Tibial nerve (tissue), 4 donors: ENCODE measurements around the gene UBASH3B. TPM values are rescaled to one million over a fixed set of nuclear protein-coding genes. Genes with fewer than 3 reads are reported as not detected.

Source experiments
- DNase-seq, 2 donors: peaks; one replicate each; pipeline ENCODE4 v3.0.0-alpha.2; 2019; ENCODE audit warnings: low spot score in 2 of 2
- H3K27ac ChIP-seq, 4 donors: fragments of 200-600 bp; sonication (generic) in 3 of 4; one replicate each; pipeline ENCODE4 v1.5.1; 2017 to 2019; ENCODE audit warnings: mild to moderate bottlenecking in 1 of 4
- H3K27me3 ChIP-seq, 2 donors: fragments of 200-600 bp; sonication (generic) in 1 of 2; one replicate each; pipeline versions ENCODE4 v1.5.1 to v1.6.0; 2017 to 2019
- H3K36me3 ChIP-seq, 3 donors: fragments of 200-600 bp; sonication (generic); one replicate each; pipeline ENCODE4 v1.5.1; 2018 to 2019
- H3K4me1 ChIP-seq, 4 donors: fragments of 200-600 bp; sonication (generic) in 3 of 4; one replicate each; pipeline ENCODE4 v1.5.1; 2017 to 2019
- H3K4me3 ChIP-seq, 4 donors: fragments of 200-600 bp; sonication (generic) in 3 of 4; one replicate each; pipeline ENCODE4 v1.5.1; 2017 to 2019; ENCODE audit warnings: mild to moderate bottlenecking in 1 of 4, moderate library complexity in 1 of 4
- H3K9me3 ChIP-seq, 4 donors: fragments of 200-600 bp; sonication (generic) in 3 of 4; one replicate each; pipeline ENCODE4 v1.5.1; 2017 to 2019
- EP300 ChIP-seq, 2 donors: sonication (generic); formaldehyde crosslinking; IDR thresholded peaks; one replicate each; pipeline ENCODE4 v1.6.1; 2017; ENCODE audit warnings: antibody characterized with exemption in 2 of 2, mild to moderate bottlenecking in 1 of 2
- POLR2A ChIP-seq, 2 donors: fragments of 450-650 bp; IDR thresholded peaks; one replicate each; pipeline ENCODE4 v1.6.1; 2017; ENCODE audit warnings: antibody characterized with exemption in 2 of 2, mild to moderate bottlenecking in 2 of 2, moderate library complexity in 2 of 2
- WGBS, 2 donors: methylation state at CpG; one replicate each; pipeline ENCODE4 v1.1.5; 2018; 5-methylcytosine and 5-hydroxymethylcytosine counted together
- total RNA-seq, 4 donors: library from RNA; depleted of rRNA; stranded (reverse); fragments of >200 nt; gene quantifications; one replicate each; pipeline ENCODE4 v1.1.0, GENCODE V29; 2016
- TF ChIP-seq, protein P1 (sequence below), 5 experiments: fragments of 200-600 bp in 3 of 5; fragments of 450-650 bp in 2 of 5; sonication (generic) in 3 of 5; IDR thresholded peaks; one replicate each; pipeline ENCODE4 v1.5.1; 2016 to 2019; ENCODE audit warnings: antibody characterized with exemption in 5 of 5, mild to moderate bottlenecking in 3 of 5, moderate library complexity in 2 of 5

UBASH3B gene
- total RNA-seq, 4 donors from 2014 or later = 0.66 to 5.1 (median 1.8) TPM

DNA sequence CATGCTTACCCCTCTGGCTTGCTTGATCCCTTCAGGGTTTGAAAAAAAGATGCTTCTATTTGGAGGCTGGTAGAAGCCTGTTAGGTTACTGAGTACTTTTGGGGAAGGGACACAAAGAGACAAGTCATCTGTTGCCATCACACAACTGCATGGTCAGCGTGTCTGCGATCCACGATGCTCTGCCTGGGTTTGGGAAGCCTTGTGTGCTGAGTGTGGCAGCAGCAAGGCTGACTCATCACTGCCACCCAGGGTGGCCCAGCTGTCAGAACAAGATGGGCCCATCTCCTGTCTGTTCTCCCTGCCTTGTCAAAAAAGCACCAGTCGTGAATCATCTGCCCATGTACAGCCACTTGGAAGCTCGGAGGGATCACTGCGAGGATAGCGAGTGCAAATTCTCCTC, 26.2 kb downstream of the UBASH3B start:
- Histone ChIP-seq H3K9me3 (no peaks in the 10 kb centered on the region), H3K27ac (no peak overlapping the region), H3K4me1 (no peaks in the 10 kb centered on the region), H3K36me3 (no peaks in the 10 kb centered on the region), H3K27me3 (no peaks in the 10 kb centered on the region), H3K4me3 (no peak overlapping the region)
- no peak for TF ChIP-seq EP300 (IDR thresholded peaks at IDR 0.05)
- no peak for TF ChIP-seq POLR2A (IDR thresholded peaks at IDR 0.05)
- TF ChIP-seq, protein P1, sequence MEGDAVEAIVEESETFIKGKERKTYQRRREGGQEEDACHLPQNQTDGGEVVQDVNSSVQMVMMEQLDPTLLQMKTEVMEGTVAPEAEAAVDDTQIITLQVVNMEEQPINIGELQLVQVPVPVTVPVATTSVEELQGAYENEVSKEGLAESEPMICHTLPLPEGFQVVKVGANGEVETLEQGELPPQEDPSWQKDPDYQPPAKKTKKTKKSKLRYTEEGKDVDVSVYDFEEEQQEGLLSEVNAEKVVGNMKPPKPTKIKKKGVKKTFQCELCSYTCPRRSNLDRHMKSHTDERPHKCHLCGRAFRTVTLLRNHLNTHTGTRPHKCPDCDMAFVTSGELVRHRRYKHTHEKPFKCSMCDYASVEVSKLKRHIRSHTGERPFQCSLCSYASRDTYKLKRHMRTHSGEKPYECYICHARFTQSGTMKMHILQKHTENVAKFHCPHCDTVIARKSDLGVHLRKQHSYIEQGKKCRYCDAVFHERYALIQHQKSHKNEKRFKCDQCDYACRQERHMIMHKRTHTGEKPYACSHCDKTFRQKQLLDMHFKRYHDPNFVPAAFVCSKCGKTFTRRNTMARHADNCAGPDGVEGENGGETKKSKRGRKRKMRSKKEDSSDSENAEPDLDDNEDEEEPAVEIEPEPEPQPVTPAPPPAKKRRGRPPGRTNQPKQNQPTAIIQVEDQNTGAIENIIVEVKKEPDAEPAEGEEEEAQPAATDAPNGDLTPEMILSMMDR (IDR thresholded peaks at IDR 0.05) = no peak
- DNase-seq = no peak
- WGBS, 2 donors = 75 to 79% methylated on average over 7 of the region's 7 CpGs

DNA sequence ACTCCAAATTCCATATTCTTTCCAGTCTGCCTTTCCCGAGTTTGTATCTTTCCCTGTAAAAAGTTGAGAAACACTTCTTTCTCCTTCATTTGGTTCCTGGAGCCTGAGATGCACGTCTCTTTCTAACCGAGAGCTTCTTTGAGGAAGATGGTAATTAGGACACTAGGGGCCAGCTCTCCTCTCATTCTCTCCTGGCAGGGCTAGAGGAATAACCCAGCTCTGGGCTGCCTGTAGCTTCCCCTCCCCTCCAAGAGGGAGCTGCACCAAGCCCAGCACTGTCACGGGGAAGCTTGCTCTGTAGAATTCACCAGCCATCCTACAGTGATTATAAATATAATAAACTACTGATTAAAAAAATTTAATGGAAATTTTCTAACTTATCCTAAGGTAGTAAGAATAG, 26.9 kb downstream of the UBASH3B start:
- Histone ChIP-seq H3K27me3 (no peaks in the 10 kb centered on the region), H3K36me3 (no peaks in the 10 kb centered on the region), H3K27ac (no peak overlapping the region), H3K4me3 (no peak overlapping the region), H3K4me1 (no peaks in the 10 kb centered on the region), H3K9me3 (no peaks in the 10 kb centered on the region)
- TF ChIP-seq POLR2A (IDR thresholded peaks at IDR 0.05) (no peak), EP300 (IDR thresholded peaks at IDR 0.05) (no peak)
- TF ChIP-seq, protein P1 (IDR thresholded peaks at IDR 0.05) = no peak
- WGBS, 2 donors = 65 to 68% methylated on average over 4 of the region's 4 CpGs
- no peak for DNase-seq

DNA sequence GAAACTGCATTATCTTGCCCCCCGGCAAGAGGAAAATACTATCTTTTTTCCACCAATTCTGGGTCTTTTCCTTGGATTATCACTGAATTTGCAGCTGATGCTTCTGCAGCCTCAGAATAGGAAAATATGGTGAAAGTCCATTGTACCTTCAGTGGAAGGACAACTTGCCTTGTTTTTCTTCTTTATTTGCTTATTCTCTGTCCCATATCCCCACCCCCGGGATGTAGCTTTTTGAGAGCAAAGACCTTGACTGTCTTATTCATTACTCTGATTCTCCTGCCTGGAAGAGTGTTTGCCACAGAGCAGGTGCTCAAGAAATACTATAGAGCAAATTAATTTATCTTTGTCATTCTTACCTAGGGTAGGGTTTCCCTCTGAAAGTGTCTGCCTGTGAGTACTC, 29.5 kb downstream of the UBASH3B start:
- 87 to 96% methylated on average over 2 of the region's 2 CpGs for WGBS, 2 donors
- H3K36me3 ChIP-seq = no peaks in the 10 kb centered on the region
- H3K4me3 ChIP-seq = no peak overlapping the region
- TF ChIP-seq, protein P1 (IDR thresholded peaks at IDR 0.05) = no peak
- TF ChIP-seq POLR2A (IDR thresholded peaks at IDR 0.05) (no peak), EP300 (IDR thresholded peaks at IDR 0.05) (no peak)
- no peaks in the 10 kb centered on the region for H3K27me3 ChIP-seq
- no peaks in the 10 kb centered on the region for H3K4me1 ChIP-seq
- H3K9me3 ChIP-seq = no peaks in the 10 kb centered on the region
- H3K27ac ChIP-seq = no peak overlapping the region
- no peak for DNase-seq

DNA sequence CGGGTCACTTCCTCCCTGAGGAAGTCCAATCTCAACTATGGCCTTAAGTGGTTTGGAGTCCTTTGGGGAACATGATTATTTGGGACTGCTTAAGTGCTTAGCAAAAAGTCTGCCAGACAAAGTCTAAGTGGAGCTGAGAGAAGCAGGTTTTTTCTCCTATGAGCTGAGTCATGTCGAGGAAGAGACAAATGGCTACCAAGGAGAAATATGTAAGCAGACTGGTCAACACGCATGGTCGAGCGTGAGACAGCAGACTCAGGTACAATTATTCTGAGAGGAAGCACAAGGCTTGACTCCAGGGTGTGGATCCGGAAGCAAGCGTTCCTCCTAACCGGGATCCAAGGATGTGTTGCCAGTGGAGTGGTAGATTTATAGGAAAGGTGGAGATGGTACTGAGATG, 30.6 kb downstream of the UBASH3B start:
- Histone ChIP-seq H3K27ac (no peak overlapping the region), H3K4me1 (peaks cover 0 to 6% (median under 1%) of the 10 kb centered on the region in 4 donors), H3K36me3 (no peaks in the 10 kb centered on the region), H3K9me3 (no peaks in the 10 kb centered on the region), H3K4me3 (no peak overlapping the region), H3K27me3 (no peaks in the 10 kb centered on the region)
- DNase-seq = no peak
- WGBS, 2 donors = 84 to 86% methylated on average over 8 of the region's 8 CpGs
- TF ChIP-seq, protein P1 (IDR thresholded peaks at IDR 0.05) = no peak
- TF ChIP-seq POLR2A (IDR thresholded peaks at IDR 0.05) (no peak), EP300 (IDR thresholded peaks at IDR 0.05) (no peak)

DNA sequence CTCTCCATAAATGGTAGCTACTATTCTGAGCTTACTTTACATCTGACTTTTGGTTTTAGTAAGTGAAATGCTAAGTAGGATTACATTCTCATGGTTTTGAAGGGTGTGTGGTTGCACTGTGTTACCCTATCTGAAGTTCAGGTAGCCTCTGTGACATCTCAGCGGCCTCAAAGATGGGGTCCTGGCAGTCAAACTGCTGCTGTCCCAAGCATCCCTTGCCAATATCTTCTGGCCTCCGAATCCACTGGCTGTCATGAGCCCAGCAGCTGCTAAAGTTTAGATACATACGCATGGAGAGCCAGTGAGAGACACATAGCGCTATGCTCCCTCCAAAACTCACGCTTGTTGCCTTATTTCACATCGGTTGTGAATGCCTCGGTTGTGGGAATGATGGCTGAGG, 34.9 kb downstream of the UBASH3B start:
- H3K27ac ChIP-seq = peak overlapping the region in 3 of 4 donors; percentile 56 to 80 (median 62)
- H3K36me3 ChIP-seq = no peaks in the 10 kb centered on the region
- TF ChIP-seq EP300 (IDR thresholded peaks at IDR 0.05) = no peak
- TF ChIP-seq POLR2A (IDR thresholded peaks at IDR 0.05) = no peak
- TF ChIP-seq, protein P1 (IDR thresholded peaks at IDR 0.05) = no peak
- H3K9me3 ChIP-seq = no peaks in the 10 kb centered on the region
- 83 to 87% methylated on average over 7 of the region's 7 CpGs for WGBS, 2 donors
- peak overlapping the region in 2 of 4 donors; percentile 27 for H3K4me3 ChIP-seq
- H3K4me1 ChIP-seq = peaks cover 0 to 22% (median 10%) of the 10 kb centered on the region in 4 donors
- no peaks in the 10 kb centered on the region for H3K27me3 ChIP-seq
- DNase-seq = no peak
